Esophagus muscularis mucosa (tissue), 3 donors: Measurements from ENCODE around the gene HSP90AA1.
"Not testable (repeated sequence)": the region's sequence is repeated elsewhere in the genome, so short reads cannot be mapped to it uniquely, and the experiment has no call there.

ENCODE experiments used
- CTCF ChIP-seq, 3 experiments: fragments of 200-600 bp in 2 of 3; fragments of 450-650 bp in 1 of 3; sonication (generic) in 2 of 3; IDR thresholded peaks; one replicate each; pipeline ENCODE4 v1.5.1; 2017 to 2019; ENCODE audit warnings: antibody characterized with exemption in 3 of 3, mild to moderate bottlenecking in 2 of 3, moderate library complexity in 1 of 3
- POLR2A ChIP-seq: fragments of 450-650 bp; IDR thresholded peaks from one replicate; pipeline ENCODE4 v1.6.1; 2017; ENCODE audit warnings: antibody characterized with exemption, moderate library complexity, mild to moderate bottlenecking, low read depth

- TF ChIP-seq CTCF (IDR thresholded peaks at IDR 0.05); POLR2A: not testable (repeated sequence)
These were observed 47.9 kb upstream of the HSP90AA1 start for GRCh38 chr14:102134719-102135118.
